ENCODE measurements around the gene SYT17. TPM values are rescaled to one million over a fixed set of nuclear protein-coding genes. Genes with fewer than 3 reads are reported as not detected.

The SYT17 gene
- total RNA-seq, 1 donor from 2014 or later = 8.2 TPM

GRCh38 chr16:19212059-19212458 is 44.0 kb downstream of the SYT17 start:
- FAIRE-seq (no peak), DNase-seq (ENCODE audit: low spot score in 2 of 2) (no peak)

GRCh38 chr16:19213885-19214284 is 45.8 kb downstream of the SYT17 start:
- DNase-seq (ENCODE audit: low spot score in 2 of 2) = no peak
- no peak for FAIRE-seq

GRCh38 chr16:19215705-19216104 is 47.7 kb downstream of the SYT17 start:
- no peak for DNase-seq (ENCODE audit: low spot score in 2 of 2)
- FAIRE-seq = no peak

GRCh38 chr16:19218581-19218980 is 50.5 kb downstream of the SYT17 start:
- FAIRE-seq = no peak

GRCh38 chr16:19219836-19220235 is 51.8 kb downstream of the SYT17 start:
- FAIRE-seq = no peak
- no peak for DNase-seq (ENCODE audit: low spot score in 2 of 2)

More at GRCh38 chr16:19218581-19218980, 50.5 kb downstream of the SYT17 start:
- no peak for DNase-seq (ENCODE audit: low spot score in 2 of 2)

- FAIRE-seq = no peak
- no peak for DNase-seq (ENCODE audit: low spot score in 2 of 2)
Observed at GRCh38 chr16:19223235-19224170, 55.5 kb downstream of the SYT17 start.

- FAIRE-seq (no peak), DNase-seq (ENCODE audit: low spot score in 2 of 2) (no peak)
Observed at GRCh38 chr16:19225651-19226050, 57.6 kb downstream of the SYT17 start.

GRCh38 chr16:19227643-19228042 is 59.6 kb downstream of the SYT17 start:
- DNase-seq (ENCODE audit: low spot score in 2 of 2) (no peak), FAIRE-seq (no peak)

GRCh38 chr16:19228052-19228451 is 60.0 kb downstream of the SYT17 start:
- no peak for FAIRE-seq

GRCh38 chr16:19228575-19228974 is 60.5 kb downstream of the SYT17 start:
- FAIRE-seq = no peak
- DNase-seq (ENCODE audit: low spot score in 2 of 2) = no peak

More at GRCh38 chr16:19228052-19228451, 60.0 kb downstream of the SYT17 start:
- DNase-seq (ENCODE audit: low spot score in 2 of 2) = no peak

- no peak for FAIRE-seq
- no peak for DNase-seq (ENCODE audit: low spot score in 2 of 2)
Observed at GRCh38 chr16:19230575-19230974, 62.5 kb downstream of the SYT17 start.

- FAIRE-seq = no peak
Observed at GRCh38 chr16:19231881-19232280, 63.8 kb downstream of the SYT17 start.

GRCh38 chr16:19232988-19233387 is 64.9 kb downstream of the SYT17 start:
- FAIRE-seq (no peak), DNase-seq (ENCODE audit: low spot score in 2 of 2) (no peak)

More at GRCh38 chr16:19231881-19232280, 63.8 kb downstream of the SYT17 start:
- no peak for DNase-seq (ENCODE audit: low spot score in 2 of 2)

GRCh38 chr16:19235478-19235877 is 67.4 kb downstream of the SYT17 start:
- FAIRE-seq = no peak
- no peak for DNase-seq (ENCODE audit: low spot score in 2 of 2)

GRCh38 chr16:19235886-19236285 is 67.8 kb downstream of the SYT17 start:
- FAIRE-seq (no peak), DNase-seq (ENCODE audit: low spot score in 2 of 2) (no peak)

GRCh38 chr16:19236561-19237209 is 68.6 kb downstream of the SYT17 start:
- DNase-seq (ENCODE audit: low spot score in 2 of 2) (no peak), FAIRE-seq (no peak)

GRCh38 chr16:19238406-19238805 is 70.4 kb downstream of the SYT17 start:
- no peak for FAIRE-seq
- DNase-seq (ENCODE audit: low spot score in 2 of 2) = no peak

- DNase-seq (ENCODE audit: low spot score in 2 of 2) = no peak
- no peak for FAIRE-seq
Observed at GRCh38 chr16:19239511-19240155, 71.6 kb downstream of the SYT17 start.

- DNase-seq (ENCODE audit: low spot score in 2 of 2) = no peak
- no peak for FAIRE-seq
Observed at GRCh38 chr16:19240494-19240893, 72.5 kb downstream of the SYT17 start.

- DNase-seq (ENCODE audit: low spot score in 2 of 2) (no peak), FAIRE-seq (no peak)
Observed at GRCh38 chr16:19241512-19241911, 73.5 kb downstream of the SYT17 start.

GRCh38 chr16:19242186-19242585 is 74.1 kb downstream of the SYT17 start:
- DNase-seq (ENCODE audit: low spot score in 2 of 2) (no peak), FAIRE-seq (no peak)
